SH-SY5Y (cell line): ENCODE data around the gene UBE2Q2.

ENCODE experiments used
- GATA2 ChIP-seq: IDR thresholded peaks from 2 replicates; pipeline ENCODE4 v1.6.1; 2011; ENCODE audit warnings: mild to moderate bottlenecking, low read depth, low read length
- GATA3 ChIP-seq: IDR thresholded peaks from 2 replicates; pipeline ENCODE4 v1.6.1; 2011; ENCODE audit warnings: low read depth, mild to moderate bottlenecking, low read length, moderate library complexity

- TF ChIP-seq GATA2 = no peak
- no peak for TF ChIP-seq GATA3
These were observed 14.8 kb upstream of the UBE2Q2 start for GRCh38 chr15:75828429-75828828.
